DOHH2 (cell line): ENCODE results near the gene KIF25.
"Not testable (repeated sequence)": the region's sequence is repeated elsewhere in the genome, so short reads cannot be mapped to it uniquely, and the experiment has no call there.

Experiments used
- H3F3A ChIP-seq: fragments of 200-600 bp; sonication (generic), shearing (Covaris generic); 2 replicates; pipeline ENCODE4 v1.6.0; 2016; ENCODE audit warnings: antibody characterized with exemption, mild to moderate bottlenecking; ENCODE audit not compliant: control insufficient read depth, insufficient read depth
- H3K27ac ChIP-seq: fragments of 200-600 bp; sonication (generic); 2 replicates; pipeline ENCODE4 v1.5.1; 2014; ENCODE audit warnings: low read depth, mild to moderate bottlenecking, low read length, moderate library complexity
- H3K27me3 ChIP-seq: fragments of 200-600 bp; sonication (generic); 2 replicates; pipeline ENCODE4 v1.6.1; 2014; ENCODE audit warnings: mild to moderate bottlenecking, low read length, mixed read lengths; ENCODE audit not compliant: control insufficient read depth
- H3K36me3 ChIP-seq: fragments of 200-600 bp; sonication (generic); 2 replicates; pipeline ENCODE4 v1.6.1; 2014; ENCODE audit warnings: mild to moderate bottlenecking, low read length, moderate library complexity, mixed read lengths; ENCODE audit not compliant: control insufficient read depth
- H3K4me1 ChIP-seq: fragments of 200-600 bp; sonication (generic); 2 replicates; pipeline ENCODE4 v1.6.1; 2014; ENCODE audit warnings: mild to moderate bottlenecking, low read length, mixed read lengths; ENCODE audit not compliant: control insufficient read depth
- H3K4me2 ChIP-seq: fragments of 200-600 bp; sonication (generic); 2 replicates; pipeline ENCODE4 v1.6.0; 2014; ENCODE audit warnings: mild to moderate bottlenecking, low read length, moderate library complexity
- H3K4me3 ChIP-seq: fragments of 200-600 bp; sonication (generic); 2 replicates; pipeline ENCODE4 v1.5.1; 2014; ENCODE audit warnings: mild to moderate bottlenecking, low read length, mixed read lengths
- H3K79me2 ChIP-seq: fragments of 200-600 bp; sonication (generic); 2 replicates; pipeline ENCODE4 v1.6.1; 2014; ENCODE audit warnings: mild to moderate bottlenecking, low read length, mixed read lengths; ENCODE audit not compliant: control insufficient read depth
- H3K9me2 ChIP-seq: fragments of 200-600 bp; sonication (generic); replicated peaks from 2 replicates; pipeline ENCODE4 v1.6.1; 2014; ENCODE audit warnings: mild to moderate bottlenecking, low read length, mixed read lengths; ENCODE audit not compliant: control insufficient read depth
- H3K9me3 ChIP-seq: fragments of 200-600 bp; sonication (generic); 2 replicates; pipeline ENCODE4 v1.6.1; 2014; ENCODE audit warnings: antibody characterized with exemption, low read length, mixed read lengths; ENCODE audit not compliant: control insufficient read depth, insufficient read depth
- H4K20me1 ChIP-seq: fragments of 200-600 bp; sonication (generic); 2 replicates; pipeline ENCODE4 v1.6.0; 2014; ENCODE audit warnings: low read depth, mild to moderate bottlenecking, antibody characterized with exemption, low read length, moderate library complexity; ENCODE audit not compliant: control insufficient read depth, insufficient read depth
- EZH2phosphoT487 ChIP-seq: fragments of 200-600 bp; sonication (generic); IDR thresholded peaks from 2 replicates; pipeline ENCODE4 v1.6.1; 2017; ENCODE audit warnings: borderline replicate concordance, mild to moderate bottlenecking, antibody characterized with exemption, low read length, moderate library complexity, mixed read lengths
- TF ChIP-seq, protein P1 (sequence below): fragments of 200-600 bp; sonication (generic); IDR thresholded peaks from one replicate; pipeline ENCODE4 v1.5.1; 2014; ENCODE audit warnings: antibody characterized with exemption, mild to moderate bottlenecking, low read depth, low read length; ENCODE audit not compliant: poor library complexity, severe bottlenecking

Gene KIF25

DNA sequence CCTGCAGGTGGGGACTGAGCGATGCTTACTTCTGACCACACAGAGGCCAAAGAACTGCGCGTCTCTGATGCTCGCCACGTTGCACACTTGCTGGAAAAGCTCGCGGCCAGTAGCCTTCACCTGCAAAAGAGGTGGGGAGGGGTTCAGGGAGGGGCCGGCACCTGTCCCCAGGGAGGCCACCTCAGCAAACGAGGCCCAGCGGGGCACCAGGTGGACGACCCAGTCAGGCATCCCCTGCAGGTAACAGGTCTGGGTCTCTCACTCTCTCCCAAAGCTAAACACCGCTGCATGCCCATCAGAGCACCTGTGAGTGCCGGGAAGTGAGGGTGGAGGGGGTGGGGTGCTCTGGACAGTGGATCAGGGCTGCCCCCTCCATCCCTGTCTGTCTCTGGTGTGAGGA lies 77.7 kb downstream of the KIF25 start:
- Histone ChIP-seq H4K20me1 (no peaks in the 10 kb centered on the region), H3K27me3 (no peaks in the 10 kb centered on the region), H3K9me3 (peaks cover 18% of the 10 kb centered on the region; the same call in 1 of the 2 replicates), H3K4me1 (no peaks in the 10 kb centered on the region), H3K4me2 (no peak overlapping the region), H3K79me2 (no peaks in the 10 kb centered on the region), H3K27ac (no peak overlapping the region), H3K4me3 (no peak overlapping the region), H3K36me3 (no peaks in the 10 kb centered on the region), H3F3A (no peaks in the 10 kb centered on the region), H3K9me2 (no peaks in the 10 kb centered on the region)
- TF ChIP-seq, protein P1, sequence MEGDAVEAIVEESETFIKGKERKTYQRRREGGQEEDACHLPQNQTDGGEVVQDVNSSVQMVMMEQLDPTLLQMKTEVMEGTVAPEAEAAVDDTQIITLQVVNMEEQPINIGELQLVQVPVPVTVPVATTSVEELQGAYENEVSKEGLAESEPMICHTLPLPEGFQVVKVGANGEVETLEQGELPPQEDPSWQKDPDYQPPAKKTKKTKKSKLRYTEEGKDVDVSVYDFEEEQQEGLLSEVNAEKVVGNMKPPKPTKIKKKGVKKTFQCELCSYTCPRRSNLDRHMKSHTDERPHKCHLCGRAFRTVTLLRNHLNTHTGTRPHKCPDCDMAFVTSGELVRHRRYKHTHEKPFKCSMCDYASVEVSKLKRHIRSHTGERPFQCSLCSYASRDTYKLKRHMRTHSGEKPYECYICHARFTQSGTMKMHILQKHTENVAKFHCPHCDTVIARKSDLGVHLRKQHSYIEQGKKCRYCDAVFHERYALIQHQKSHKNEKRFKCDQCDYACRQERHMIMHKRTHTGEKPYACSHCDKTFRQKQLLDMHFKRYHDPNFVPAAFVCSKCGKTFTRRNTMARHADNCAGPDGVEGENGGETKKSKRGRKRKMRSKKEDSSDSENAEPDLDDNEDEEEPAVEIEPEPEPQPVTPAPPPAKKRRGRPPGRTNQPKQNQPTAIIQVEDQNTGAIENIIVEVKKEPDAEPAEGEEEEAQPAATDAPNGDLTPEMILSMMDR, result no peak
- TF ChIP-seq EZH2phosphoT487, result no peak

DNA sequence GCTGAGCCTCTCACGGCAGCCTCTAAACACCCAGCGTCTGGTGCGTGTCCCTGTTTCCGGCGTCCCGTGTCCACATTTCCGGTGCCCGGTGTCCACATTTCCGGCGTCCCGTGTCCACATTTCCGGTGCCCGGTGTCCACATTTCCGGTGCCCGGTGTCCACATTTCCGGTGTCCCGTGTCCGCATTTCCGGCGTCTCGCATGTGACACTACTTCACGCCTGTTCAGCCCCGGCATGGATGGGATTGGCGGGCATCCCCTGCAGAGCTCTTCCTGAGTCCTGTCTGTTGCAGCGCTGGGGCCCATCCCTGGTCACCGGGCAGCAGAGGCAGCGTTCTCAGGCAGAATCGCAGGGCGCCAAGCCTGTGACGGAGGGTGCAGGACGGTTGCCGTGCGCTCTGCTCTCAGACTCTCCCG lies 78.3 kb downstream of the KIF25 start:
- Histone ChIP-seq H3K27ac (no peak overlapping the region), H3K79me2 (no peaks in the 10 kb centered on the region), H3K9me3 (peaks cover 18% of the 10 kb centered on the region; the same call in 1 of the 2 replicates), H3K27me3 (no peaks in the 10 kb centered on the region), H3K9me2 (no peaks in the 10 kb centered on the region), H3K4me1 (no peaks in the 10 kb centered on the region), H3F3A (no peaks in the 10 kb centered on the region), H4K20me1 (no peaks in the 10 kb centered on the region), H3K36me3 (no peaks in the 10 kb centered on the region), H3K4me3 (no peak overlapping the region), H3K4me2 (no peak overlapping the region)
- TF ChIP-seq EZH2phosphoT487, result no peak
- TF ChIP-seq, protein P1, result no peak

DNA sequence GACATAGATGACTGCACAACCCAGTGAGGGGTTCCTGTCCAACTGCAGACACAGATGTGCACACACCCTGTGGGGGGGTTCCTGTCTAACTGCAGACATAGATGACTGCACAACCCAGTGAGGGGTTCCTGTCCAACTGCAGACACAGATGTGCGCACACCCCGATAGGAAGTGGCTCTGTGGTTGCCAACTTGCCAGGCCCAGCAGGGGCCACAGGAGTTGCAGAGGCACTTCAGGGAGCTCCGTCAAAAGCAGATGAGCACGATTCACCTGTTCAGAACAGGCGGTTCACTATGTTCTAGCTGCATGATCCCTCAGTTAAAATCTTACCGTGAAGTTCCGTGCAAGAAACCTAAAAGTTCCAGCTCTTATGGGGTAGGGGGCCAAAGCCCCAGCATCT lies 79.9 kb downstream of the KIF25 start:
- not testable (repeated sequence) for H3F3A ChIP-seq, H3K9me2 ChIP-seq, H3K27me3 ChIP-seq, H3K4me1 ChIP-seq, H3K27ac ChIP-seq, H3K36me3 ChIP-seq, H3K4me3 ChIP-seq, H3K4me2 ChIP-seq, H3K79me2 ChIP-seq, H4K20me1 ChIP-seq
- peaks cover 18% of the 10 kb centered on the region; the same call in 1 of the 2 replicates for H3K9me3 ChIP-seq

DNA sequence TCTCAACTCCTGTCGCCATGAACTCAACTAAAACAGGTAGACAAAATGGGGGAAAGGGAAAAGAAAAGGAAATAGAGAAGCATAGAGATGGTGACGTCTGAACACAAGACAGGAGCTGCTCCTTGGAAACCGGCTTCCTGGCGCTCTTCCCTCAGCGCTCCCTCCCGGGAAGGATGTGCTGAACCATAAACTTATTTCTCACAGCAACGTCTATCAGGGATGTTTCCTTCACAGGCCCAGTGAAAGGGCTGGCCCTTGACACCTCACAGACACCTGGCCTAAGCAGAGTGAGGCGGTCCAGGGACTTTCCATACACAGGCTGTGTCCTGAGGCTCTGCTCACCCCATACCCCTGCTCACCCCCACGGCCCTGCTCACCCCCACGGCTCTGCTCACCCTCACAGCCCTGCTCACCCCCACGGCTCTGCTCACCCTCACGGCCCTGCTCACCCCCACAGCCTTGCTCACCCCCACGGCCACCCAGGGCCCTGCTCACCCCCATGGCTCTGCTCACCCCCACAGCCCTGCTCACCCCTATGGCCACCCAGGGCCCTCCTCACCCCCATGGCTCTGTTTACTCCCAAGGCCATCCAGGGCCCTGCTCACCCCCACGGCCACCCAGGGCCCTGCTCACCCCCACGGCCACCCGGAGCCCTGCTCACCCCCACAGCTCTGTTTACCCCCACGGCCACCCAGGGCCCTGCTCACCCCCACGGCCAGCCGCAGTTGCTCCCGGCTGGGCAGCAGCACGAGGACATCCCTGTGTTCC lies 80.9 kb downstream of the KIF25 start:
- Histone ChIP-seq H3K4me1 (no peaks in the 10 kb centered on the region), H3K4me3 (no peak overlapping the region), H3K4me2 (no peak overlapping the region), H4K20me1 (no peaks in the 10 kb centered on the region), H3K27me3 (no peaks in the 10 kb centered on the region), H3K9me2 (no peaks in the 10 kb centered on the region), H3K9me3 (peaks cover 18% of the 10 kb centered on the region; the same call in 1 of the 2 replicates), H3F3A (no peaks in the 10 kb centered on the region), H3K79me2 (no peaks in the 10 kb centered on the region), H3K27ac (no peak overlapping the region), H3K36me3 (no peaks in the 10 kb centered on the region)
- TF ChIP-seq, protein P1, result no peak
- TF ChIP-seq EZH2phosphoT487, result no peak
